K562 (cell line): ENCODE results near the gene ATP9B. TPM values are rescaled to one million over a fixed set of nuclear protein-coding genes. Genes with fewer than 3 reads are reported as not detected.

Experiments
- ATAC-seq: fragments of 200-7000 bp; cut with Tn5 transposase; 3 replicates; pipeline ENCODE4 v1.9.1; 2020; ENCODE audit warnings: moderate library complexity
- Bru-seq: library from RNA; stranded (reverse); fragments of 400-500 nt; gene quantifications from one replicate; lab custom pipeline; 2021; lab: Mats Ljungman, UMichigan
- BruChase-seq, 2 experiments: library from RNA; stranded (reverse); fragments of 400-500 nt; gene quantifications; one replicate each; lab custom pipeline; 2021; lab: Mats Ljungman, UMichigan
- BruUV-seq: library from RNA; stranded (reverse); fragments of 400-500 nt; replicated peaks from 2 replicates; lab custom pipeline; 2021; lab: Mats Ljungman, UMichigan
- CTCF ChIA-PET: fragments of 300-600 bp; formaldehyde crosslinking; extraction: SDS; loops from one replicate; lab custom pipeline; 2021; ENCODE audit warnings: low intra/inter-chr PET ratio; lab: Yijun Ruan, JAX
- POLR2A ChIA-PET: fragments of 300-600, 350-650 bp; sonication (Branson Sonifier 250); formaldehyde crosslinking; extraction: SDS; loops from one replicate; lab custom pipeline; 2021; ENCODE audit warnings: antibody characterized with exemption, inconsistent platforms; lab: Yijun Ruan, JAX
- DNase-seq, 4 experiments: peaks; one replicate each; pipeline versions ENCODE4 v3.0.0 to v3.0.0-alpha.2; 2011 to 2018; ENCODE audit warnings: low spot score in 3 of 4, mixed read lengths in 3 of 4; ENCODE audit errors: extremely low read depth in 1 of 4
- FAIRE-seq: peaks from 2 replicates; lab custom pipeline; 2011; peaks lifted over from hg19 to GRCh38; lab: Jason Lieb, UNC
- H2AFZ ChIP-seq: 2 replicates; pipeline ENCODE4 v1.6.0; 2011; ENCODE audit warnings: low read depth, low read length, control low read depth, inconsistent platforms
- H3K27ac ChIP-seq: fragments of 200-600 bp; 3 replicates; pipeline ENCODE4 v1.8.0; 2011; ENCODE audit warnings: low read depth, mild to moderate bottlenecking, control low read depth, inconsistent platforms, low read length, moderate library complexity, mixed read lengths; ENCODE audit errors: extremely low read depth
- H3K27me3 ChIP-seq, 2 experiments: fragments of 300-600 bp in 1 of 2; 2 replicates in 1 of 2; 3 replicates in 1 of 2; pipeline versions ENCODE4 v1.6.0 to v1.8.0; 2011; ENCODE audit warnings: inconsistent platforms in 2 of 2, low read length in 2 of 2, mild to moderate bottlenecking in 1 of 2, mixed read lengths in 1 of 2, moderate library complexity in 1 of 2; ENCODE audit not compliant: control insufficient read depth in 2 of 2, insufficient read depth in 2 of 2
- H3K36me3 ChIP-seq: fragments of 300-600 bp; 3 replicates; pipeline ENCODE4 v1.8.0; 2011; ENCODE audit warnings: mild to moderate bottlenecking, low read length, inconsistent platforms; ENCODE audit not compliant: control insufficient read depth, insufficient read depth
- H3K4me1 ChIP-seq, 2 experiments: fragments of 200-600 bp in 1 of 2; replicated peaks in 1 of 2; 2 replicates in 1 of 2; 3 replicates in 1 of 2; pipeline versions ENCODE4 v1.5.1 to v1.8.0; 2011; ENCODE audit warnings: inconsistent platforms in 2 of 2, low read length in 2 of 2, mild to moderate bottlenecking in 1 of 2, mixed read lengths in 1 of 2, moderate library complexity in 1 of 2; ENCODE audit not compliant: control insufficient read depth in 2 of 2, insufficient read depth in 2 of 2
- H3K4me2 ChIP-seq: 2 replicates; pipeline ENCODE4 v1.6.1; 2011; ENCODE audit warnings: low read length, control low read depth, inconsistent platforms, mixed read lengths; ENCODE audit not compliant: insufficient read depth
- H3K4me3 ChIP-seq: fragments of 200-600 bp; sonication (generic), shearing (Covaris generic); 2 replicates; pipeline ENCODE4 v1.5.1; 2016; ENCODE audit warnings: control low read depth, inconsistent platforms
- H3K79me2 ChIP-seq: fragments of 200-600 bp; 3 replicates; pipeline ENCODE4 v1.8.0; 2011; ENCODE audit warnings: low read length, inconsistent platforms; ENCODE audit not compliant: control insufficient read depth, insufficient read depth
- H3K9ac ChIP-seq, 2 experiments: 2 replicates each; pipeline versions ENCODE4 v1.6.0 to v1.6.1; 2011; ENCODE audit warnings: low read depth in 2 of 2, low read length in 2 of 2, control low read depth in 1 of 2, inconsistent platforms in 1 of 2, mild to moderate bottlenecking in 1 of 2, mixed read lengths in 1 of 2; ENCODE audit not compliant: insufficient read depth in 1 of 2
- H3K9me1 ChIP-seq: one replicate; pipeline ENCODE4 v1.6.0; 2011; ENCODE audit warnings: inconsistent platforms, mild to moderate bottlenecking, low read length, moderate library complexity; ENCODE audit not compliant: control insufficient read depth, insufficient read depth
- H3K9me3 ChIP-seq: replicated peaks from 2 replicates; pipeline ENCODE4 v1.5.1; 2011; ENCODE audit warnings: low read depth, low read length, inconsistent platforms; ENCODE audit not compliant: control insufficient read depth, insufficient read depth
- H4K20me1 ChIP-seq: replicated peaks from 2 replicates; pipeline ENCODE4 v1.6.1; 2011; ENCODE audit warnings: low read length, inconsistent platforms, mixed read lengths; ENCODE audit not compliant: control insufficient read depth, insufficient read depth
- DDX20 ChIP-seq: fragments of 450-650 bp; IDR thresholded peaks from 2 replicates; pipeline ENCODE4 v1.6.1; 2016; ENCODE audit warnings: missing genetic modification characterization, low read depth, mild to moderate bottlenecking, missing compliant biosample characterization, moderate library complexity
- DPF2 ChIP-seq: fragments of 450-650 bp; IDR thresholded peaks from 2 replicates; pipeline ENCODE4 v1.6.1; 2016
- KDM4B ChIP-seq, 2 experiments: fragments of 450-650 bp in 1 of 2; sonication (generic) in 1 of 2; IDR thresholded peaks; 2 replicates each; pipeline ENCODE4 v1.6.1; 2016 to 2017; ENCODE audit warnings: borderline replicate concordance in 2 of 2, antibody characterized with exemption in 1 of 2, low read depth in 1 of 2, mild to moderate bottlenecking in 1 of 2
- NFIC ChIP-seq: fragments of 450-650 bp; IDR thresholded peaks from 2 replicates; pipeline ENCODE4 v1.6.1; 2017; ENCODE audit warnings: mild to moderate bottlenecking, inconsistent platforms
- SP1 ChIP-seq: sonication (generic); formaldehyde crosslinking; IDR thresholded peaks from 2 replicates; pipeline ENCODE4 v1.8.1; 2022; ENCODE audit warnings: mild to moderate bottlenecking, missing genetic modification reagents
- TCF3 ChIP-seq: sonication (generic); formaldehyde crosslinking; IDR thresholded peaks from 2 replicates; pipeline ENCODE4 v1.4.0; 2020; ENCODE audit warnings: mild to moderate bottlenecking, missing genetic modification reagents
- WGBS: fragments of 100-300 bp; shearing (Covaris generic); methylation state at CpG from one replicate; pipeline ENCODE4 v1.1.6; 2016; ENCODE audit warnings: low coverage, mixed read lengths; ENCODE audit not compliant: insufficient coverage; ENCODE audit errors: missing lambda C conversion rate; 5-methylcytosine and 5-hydroxymethylcytosine counted together
- in situ Hi-C: fragments of 300-500 bp; cut with MboI; formaldehyde crosslinking; loops from 4 replicates; pipeline ENCODE4 v1.15.0; 2018; ENCODE audit warnings: inconsistent platforms, mixed read lengths
- intact Hi-C: fragments of 100-400 bp; cut with micrococcal nuclease; formaldehyde crosslinking; loops from 2 replicates; pipeline ENCODE4 v1.14.2; 2022
- long read RNA-seq, 3 experiments: library from polyadenylated mRNA in 2 of 3; library from RNA in 1 of 3; unstranded in 2 of 3; stranded (forward) in 1 of 3; transcript quantifications; one replicate each; pipeline ENCODE4 v2.0.0, GENCODE V29; 2019 to 2022
- polyA minus RNA-seq, 3 experiments: library from RNA; depleted of rRNA, polyadenylated mRNA; stranded (reverse); fragments of >200 nt; gene quantifications; 2 replicates each; pipeline ENCODE4 v1.2.3, GENCODE V29; 2011
- polyA plus RNA-seq, 8 experiments: library from polyadenylated mRNA; depleted of rRNA in 4 of 8; stranded (reverse) in 5 of 8; unstranded in 3 of 8; fragments of >200 nt; fragmentation: Nextera tagmentation in 2 of 8; fragmentation: Illumina TruSeq in 1 of 8; extraction: Ambion mirVana in 2 of 8; extraction: Trizol in 1 of 8; gene quantifications; 2 replicates each; pipeline versions ENCODE4 v1.2.1 to v1.2.3, GENCODE V29; 2011 to 2014; ENCODE audit warnings: inconsistent platforms in 1 of 8, missing spikeins in 1 of 8
- total RNA-seq, 7 experiments: library from RNA; depleted of rRNA in 6 of 7; stranded (reverse); fragments of >200 nt in 6 of 7; fragmentation: Illumina TruSeq in 2 of 7; extraction: Trizol in 2 of 7; gene quantifications; 2 replicates each; pipeline versions ENCODE4 v1.2.1 to v1.2.3, GENCODE V29; 2011 to 2021; ENCODE audit warnings: low replicate concordance in 1 of 7
- TF ChIP-seq, protein P1 (sequence below): fragments of 250-450 bp; sonication (Bioruptor Pico); IDR thresholded peaks from 2 replicates; pipeline ENCODE4 v1.5.0; 2021; ENCODE audit warnings: mild to moderate bottlenecking, borderline replicate concordance

The ATP9B gene, protein sequence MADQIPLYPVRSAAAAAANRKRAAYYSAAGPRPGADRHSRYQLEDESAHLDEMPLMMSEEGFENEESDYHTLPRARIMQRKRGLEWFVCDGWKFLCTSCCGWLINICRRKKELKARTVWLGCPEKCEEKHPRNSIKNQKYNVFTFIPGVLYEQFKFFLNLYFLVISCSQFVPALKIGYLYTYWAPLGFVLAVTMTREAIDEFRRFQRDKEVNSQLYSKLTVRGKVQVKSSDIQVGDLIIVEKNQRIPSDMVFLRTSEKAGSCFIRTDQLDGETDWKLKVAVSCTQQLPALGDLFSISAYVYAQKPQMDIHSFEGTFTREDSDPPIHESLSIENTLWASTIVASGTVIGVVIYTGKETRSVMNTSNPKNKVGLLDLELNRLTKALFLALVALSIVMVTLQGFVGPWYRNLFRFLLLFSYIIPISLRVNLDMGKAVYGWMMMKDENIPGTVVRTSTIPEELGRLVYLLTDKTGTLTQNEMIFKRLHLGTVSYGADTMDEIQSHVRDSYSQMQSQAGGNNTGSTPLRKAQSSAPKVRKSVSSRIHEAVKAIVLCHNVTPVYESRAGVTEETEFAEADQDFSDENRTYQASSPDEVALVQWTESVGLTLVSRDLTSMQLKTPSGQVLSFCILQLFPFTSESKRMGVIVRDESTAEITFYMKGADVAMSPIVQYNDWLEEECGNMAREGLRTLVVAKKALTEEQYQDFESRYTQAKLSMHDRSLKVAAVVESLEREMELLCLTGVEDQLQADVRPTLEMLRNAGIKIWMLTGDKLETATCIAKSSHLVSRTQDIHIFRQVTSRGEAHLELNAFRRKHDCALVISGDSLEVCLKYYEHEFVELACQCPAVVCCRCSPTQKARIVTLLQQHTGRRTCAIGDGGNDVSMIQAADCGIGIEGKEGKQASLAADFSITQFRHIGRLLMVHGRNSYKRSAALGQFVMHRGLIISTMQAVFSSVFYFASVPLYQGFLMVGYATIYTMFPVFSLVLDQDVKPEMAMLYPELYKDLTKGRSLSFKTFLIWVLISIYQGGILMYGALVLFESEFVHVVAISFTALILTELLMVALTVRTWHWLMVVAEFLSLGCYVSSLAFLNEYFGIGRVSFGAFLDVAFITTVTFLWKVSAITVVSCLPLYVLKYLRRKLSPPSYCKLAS
- total RNA-seq (2011; cell fraction: chromatin; rRNA removed; ENCODE audit: low replicate concordance): 65.7 and 133 TPM in 2 replicates
- 34.5 and 46.6 TPM in 2 replicates for total RNA-seq (2011; cell fraction: nucleolus; rRNA removed)
- 49.6 and 76.0 TPM in 2 replicates for total RNA-seq (2011; cell fraction: nucleoplasm; rRNA removed)
- 8.8 and 9.1 TPM in 2 replicates for total RNA-seq (2014; rRNA removed)
- 8.2 and 11.6 TPM in 2 replicates for total RNA-seq (2014; rRNA removed; fragmentation: Illumina TruSeq; extraction: Trizol)
- 7.9 and 9.5 TPM in 2 replicates for total RNA-seq (2015; rRNA removed; fragmentation: Illumina TruSeq; extraction: Trizol)
- 9.8 and 13.2 TPM in 2 replicates for total RNA-seq (2021)
- polyA plus RNA-seq (2011; rRNA removed): 9.8 and 10.7 TPM in 2 replicates
- polyA plus RNA-seq (2011; cell fraction: cytosol; rRNA removed): 12.4 and 12.6 TPM in 2 replicates
- 18.4 and 20.5 TPM in 2 replicates for polyA plus RNA-seq (2011; cell fraction: nucleus; rRNA removed)
- polyA plus RNA-seq (2012): 5.1 and 9.3 TPM in 2 replicates
- polyA plus RNA-seq (2014; fragmentation: Illumina TruSeq; extraction: Trizol): 7.1 TPM in 2 replicates
- under 1 TPM; 0.66 TPM for polyA plus RNA-seq (2014; fragmentation: Nextera tagmentation; extraction: Ambion mirVana)
- polyA plus RNA-seq (2014; rRNA removed): 7.7 and 8.4 TPM in 2 replicates
- 42.6 and 44.4 TPM in 2 replicates for polyA minus RNA-seq (2011; rRNA and poly(A)+ RNA removed)
- polyA minus RNA-seq (2011; cell fraction: cytosol; rRNA and poly(A)+ RNA removed): 15.1 and 22.8 TPM in 2 replicates
- polyA minus RNA-seq (2011; cell fraction: nucleus; rRNA and poly(A)+ RNA removed): 45.0 and 65.4 TPM in 2 replicates
- percentile 62 among the genes with signal in this experiment for Bru-seq, nascent RNA
- BruChase-seq, experiment 1, labeled RNA remaining after a 2-hour chase: percentile 68 among the genes with signal in this experiment
- percentile 64 among the genes with signal in this experiment for BruChase-seq, experiment 2, labeled RNA remaining after a 6-hour chase
- long read RNA-seq, experiment 1, full-length matches to known transcripts: 8 of 30 reads
- long read RNA-seq, experiment 1, partial matches to known transcripts: 12 of 30 reads
- long read RNA-seq, experiment 1, other reads (novel, unspliced or antisense): 10 of 30 reads
- long read RNA-seq, experiment 2, partial matches to known transcripts: 3 of 10 reads
- long read RNA-seq, experiment 2, other reads (novel, unspliced or antisense): 5 of 10 reads
- long read RNA-seq, experiment 3, partial matches to known transcripts: 2 of 7 reads
- long read RNA-seq, experiment 3, other reads (novel, unspliced or antisense): 3 of 7 reads

DNA sequence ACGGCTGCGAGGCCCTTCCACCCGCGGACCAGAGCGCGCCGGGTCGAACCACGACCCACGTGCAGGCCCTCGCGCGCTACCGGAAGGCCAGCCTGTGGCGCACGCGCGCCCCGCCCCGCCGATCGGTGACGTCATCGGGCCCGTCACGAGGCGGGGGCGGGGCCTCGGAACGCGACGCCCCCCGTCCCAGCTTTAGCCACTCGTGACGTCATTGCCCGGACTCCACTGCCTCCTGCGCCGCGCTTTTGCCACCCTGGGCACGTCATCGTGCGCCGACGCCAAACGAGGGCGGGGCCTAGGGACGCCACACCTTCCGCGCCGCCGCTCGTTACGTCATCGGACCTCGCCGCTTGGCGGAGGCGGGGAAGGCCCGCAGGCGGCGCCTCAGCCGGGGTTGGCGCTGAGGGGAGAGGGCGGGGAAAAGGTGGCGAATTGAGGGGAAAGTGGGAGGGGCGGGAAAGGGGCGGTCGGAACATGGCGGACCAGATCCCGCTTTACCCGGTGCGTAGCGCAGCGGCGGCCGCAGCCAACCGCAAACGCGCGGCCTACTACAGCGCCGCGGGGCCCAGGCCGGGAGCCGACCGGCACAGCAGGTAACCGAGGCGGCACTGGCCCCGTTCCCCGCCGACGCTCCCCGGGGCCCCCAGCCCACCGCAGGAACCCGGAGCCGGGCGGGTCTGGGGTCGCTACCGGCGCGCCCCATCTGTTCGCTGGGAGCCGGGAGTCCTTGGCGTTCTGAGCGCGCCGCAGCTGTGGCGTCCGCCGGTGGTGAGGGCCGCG, at the start of gene ATP9B:
TSS of gene ATP9B (plus strand) at position 458 of the 780 bp plus-strand sequence. CDS start at position 475, 17 bp downstream.
- in situ Hi-C loops: no loop called here
- H3K27ac ChIP-seq: peak within 1 kb of the TSS; percentile 92
- peaks cover 6% of the 10 kb centered on the region for H3K9me3 ChIP-seq
- DNase-seq (peak; percentile 91 to 94 (median 92)), FAIRE-seq (peak; percentile 84), ATAC-seq (peak; percentile 98)
- H3K9me1 ChIP-seq: no peaks in the 10 kb centered on the region
- peaks cover 0 to 3% of the 10 kb centered on the region in 2 experiments; a peak in 1 of 5 replicates for H3K27me3 ChIP-seq
- ChIA-PET POLR2A (interaction anchor here (0.6 to 1.2 kb wide), 4 partner anchors 8 to 295 kb away, joined by 3 read pairs; no protein-coding TSS in a partner anchor), CTCF (interaction anchor here (0.6 kb wide), 1 partner anchor 9 kb away, joined by 3 read pairs; no protein-coding TSS in a partner anchor)
- H2AFZ ChIP-seq: peak within 1 kb of the TSS; percentile 84
- no peaks in the 10 kb centered on the region for H4K20me1 ChIP-seq
- WGBS: 3% methylated on average over 40 of the region's 112 CpGs
- intact Hi-C loops: no loop called here
- peaks cover 2 to 13% of the 10 kb centered on the region in 2 experiments; a peak in 3 of 5 replicates for H3K4me1 ChIP-seq
- H3K4me2 ChIP-seq: peak within 1 kb of the TSS; percentile 82
- peak within 1 kb of the TSS; percentile 87 to 96 for H3K9ac ChIP-seq
- H3K79me2 ChIP-seq: peaks cover 31% of the 10 kb centered on the region
- no TSS peak for BruUV-seq
- H3K36me3 ChIP-seq: no peaks in the 10 kb centered on the region
- peak within 1 kb of the TSS; percentile 91 for H3K4me3 ChIP-seq
- TF ChIP-seq KDM4B (IDR thresholded peaks at IDR 0.05; ENCODE audit: borderline replicate concordance in 2 of 2, low read depth in 1 of 2): no peak
- TF ChIP-seq, protein P1, sequence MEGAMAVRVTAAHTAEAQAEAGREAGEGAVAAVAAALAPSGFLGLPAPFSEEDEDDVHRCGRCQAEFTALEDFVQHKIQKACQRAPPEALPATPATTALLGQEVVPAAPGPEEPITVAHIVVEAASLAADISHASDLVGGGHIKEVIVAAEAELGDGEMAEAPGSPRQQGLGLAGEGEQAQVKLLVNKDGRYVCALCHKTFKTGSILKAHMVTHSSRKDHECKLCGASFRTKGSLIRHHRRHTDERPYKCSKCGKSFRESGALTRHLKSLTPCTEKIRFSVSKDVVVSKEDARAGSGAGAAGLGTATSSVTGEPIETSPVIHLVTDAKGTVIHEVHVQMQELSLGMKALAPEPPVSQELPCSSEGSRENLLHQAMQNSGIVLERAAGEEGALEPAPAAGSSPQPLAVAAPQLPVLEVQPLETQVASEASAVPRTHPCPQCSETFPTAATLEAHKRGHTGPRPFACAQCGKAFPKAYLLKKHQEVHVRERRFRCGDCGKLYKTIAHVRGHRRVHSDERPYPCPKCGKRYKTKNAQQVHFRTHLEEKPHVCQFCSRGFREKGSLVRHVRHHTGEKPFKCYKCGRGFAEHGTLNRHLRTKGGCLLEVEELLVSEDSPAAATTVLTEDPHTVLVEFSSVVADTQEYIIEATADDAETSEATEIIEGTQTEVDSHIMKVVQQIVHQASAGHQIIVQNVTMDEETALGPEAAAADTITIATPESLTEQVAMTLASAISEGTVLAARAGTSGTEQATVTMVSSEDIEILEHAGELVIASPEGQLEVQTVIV (CRISPR knock-in tag): no peak
- no peak for TF ChIP-seq TCF3 (CRISPR knock-in tag)
- TF ChIP-seq NFIC: no peak
- no peak for TF ChIP-seq DPF2
- peak; percentile 99 for TF ChIP-seq SP1
- no peak for TF ChIP-seq DDX20 (tag)
